CD4-positive, alpha-beta T cell treated with Interleukin-17A for 4 hours (primary cell): ENCODE measurements around the gene ADAMTS20.
"Not testable (repeated sequence)": the region's sequence is repeated elsewhere in the genome, so short reads cannot be mapped to it uniquely, and the experiment has no call there.

ENCODE experiments used
- DNase-seq: peaks from one replicate; pipeline ENCODE4 v3.0.0-alpha.2; 2020; ENCODE audit warnings: mixed read lengths

ADAMTS20 gene

GRCh38 chr12:43551971-43552559 lies at the start of gene ADAMTS20:
ADAMTS20 (minus strand) TSS chr12:43552203; CDS start chr12:43551921, 282 bp downstream.
- no peak for DNase-seq

GRCh38 chr12:43599708-43600107 lies 47.7 kb upstream of the ADAMTS20 start:
- DNase-seq = no peak

- no peak for DNase-seq
Observed at GRCh38 chr12:43599066-43599465, 47.1 kb upstream of the ADAMTS20 start.

GRCh38 chr12:43590307-43590706 lies 38.3 kb upstream of the ADAMTS20 start:
- DNase-seq = no peak

- DNase-seq = no peak
Observed at GRCh38 chr12:43586646-43587245, 34.7 kb upstream of the ADAMTS20 start.

- DNase-seq = no peak
Observed at GRCh38 chr12:43585676-43586075, 33.7 kb upstream of the ADAMTS20 start.

GRCh38 chr12:43580601-43581000 lies 28.6 kb upstream of the ADAMTS20 start:
- no peak for DNase-seq

- DNase-seq = no peak
Observed at GRCh38 chr12:43579206-43579605, 27.2 kb upstream of the ADAMTS20 start.

GRCh38 chr12:43578782-43579181 lies 26.8 kb upstream of the ADAMTS20 start:
- no peak for DNase-seq

GRCh38 chr12:43577381-43577780 lies 25.4 kb upstream of the ADAMTS20 start:
- no peak for DNase-seq

- no peak for DNase-seq
Observed at GRCh38 chr12:43576162-43576561, 24.2 kb upstream of the ADAMTS20 start.

GRCh38 chr12:43571885-43572284 lies 19.9 kb upstream of the ADAMTS20 start:
- DNase-seq = no peak

GRCh38 chr12:43556057-43556456 lies 4.1 kb upstream of the ADAMTS20 start:
- no peak for DNase-seq

- DNase-seq = no peak
Observed at GRCh38 chr12:43551279-43551970, 578 bp downstream of the ADAMTS20 start.

GRCh38 chr12:43550831-43551271 lies 1.2 kb downstream of the ADAMTS20 start:
- no peak for DNase-seq

GRCh38 chr12:43544703-43545102 lies 7.3 kb downstream of the ADAMTS20 start:
- no peak for DNase-seq

- DNase-seq = no peak
Observed at GRCh38 chr12:43540470-43540869, 11.5 kb downstream of the ADAMTS20 start.

GRCh38 chr12:43537675-43538074 lies 14.3 kb downstream of the ADAMTS20 start:
- DNase-seq = not testable (repeated sequence)

- DNase-seq = no peak
Observed at GRCh38 chr12:43516045-43516444, 36.0 kb downstream of the ADAMTS20 start.

GRCh38 chr12:43501703-43502102 lies 50.3 kb downstream of the ADAMTS20 start:
- DNase-seq = no peak

GRCh38 chr12:43493261-43493797 lies 58.7 kb downstream of the ADAMTS20 start:
- DNase-seq = no peak

- no peak for DNase-seq
Observed at GRCh38 chr12:43482311-43483085, 69.5 kb downstream of the ADAMTS20 start.

GRCh38 chr12:43480591-43480990 lies 71.4 kb downstream of the ADAMTS20 start:
- DNase-seq = no peak
